MM.1S (cell line): ENCODE results near the gene PVRIG.
"Not testable (repeated sequence)": the region's sequence is repeated elsewhere in the genome, so short reads cannot be mapped to it uniquely, and the experiment has no call there.

Source experiments
- DNase-seq: peaks from one replicate; pipeline ENCODE4 v3.0.0-alpha.2; 2015
- H2AFZ ChIP-seq: fragments of 300-600 bp; sonication (generic); 2 replicates; pipeline ENCODE4 v1.6.0; 2016; ENCODE audit warnings: antibody characterized with exemption, low read length
- H3F3A ChIP-seq: fragments of 300-600 bp; sonication (generic); 2 replicates; pipeline ENCODE4 v1.6.1; 2016; ENCODE audit warnings: mild to moderate bottlenecking, antibody characterized with exemption, low read length, moderate library complexity, mixed read lengths; ENCODE audit not compliant: insufficient read depth
- H3K27ac ChIP-seq: fragments of 300-600 bp; sonication (generic); 2 replicates; pipeline ENCODE4 v1.5.1; 2016; ENCODE audit warnings: mild to moderate bottlenecking, low read length
- H3K27me3 ChIP-seq: fragments of 300-600 bp; sonication (generic); replicated peaks from 2 replicates; pipeline ENCODE4 v1.6.0; 2016; ENCODE audit warnings: low read length; ENCODE audit not compliant: insufficient read depth
- H3K36me3 ChIP-seq: fragments of 300-600 bp; sonication (generic); replicated peaks from 2 replicates; pipeline ENCODE4 v1.6.1; 2016; ENCODE audit warnings: mild to moderate bottlenecking, low read length, mixed read lengths; ENCODE audit not compliant: insufficient read depth
- H3K4me1 ChIP-seq: fragments of 300-600 bp; sonication (generic); 2 replicates; pipeline ENCODE4 v1.6.1; 2016; ENCODE audit warnings: low read length, mixed read lengths
- H3K4me2 ChIP-seq: fragments of 300-600 bp; sonication (generic); 2 replicates; pipeline ENCODE4 v1.6.0; 2016; ENCODE audit warnings: low read depth, low read length
- H3K4me3 ChIP-seq: fragments of 300-600 bp; sonication (generic); 2 replicates; pipeline ENCODE4 v1.5.1; 2016; ENCODE audit warnings: low read length, mixed read lengths
- H3K79me2 ChIP-seq: fragments of 300-600 bp; sonication (generic); 2 replicates; pipeline ENCODE4 v1.6.1; 2016; ENCODE audit warnings: mixed run types, low read length, mixed read lengths
- H3K9ac ChIP-seq: fragments of 300-600 bp; sonication (generic); 2 replicates; pipeline ENCODE4 v1.6.1; 2016; ENCODE audit warnings: low read length, mixed read lengths
- H3K9me2 ChIP-seq: fragments of 300-600 bp; sonication (generic); replicated peaks from 2 replicates; pipeline ENCODE4 v1.6.1; 2016; ENCODE audit warnings: mild to moderate bottlenecking, low read length, mixed read lengths; ENCODE audit not compliant: insufficient read depth
- H3K9me3 ChIP-seq: fragments of 300-600 bp; sonication (generic); replicated peaks from 2 replicates; pipeline ENCODE4 v1.6.1; 2016; ENCODE audit warnings: mild to moderate bottlenecking, low read length, mixed read lengths; ENCODE audit not compliant: insufficient read depth
- H4K20me1 ChIP-seq: fragments of 300-600 bp; sonication (generic); 2 replicates; pipeline ENCODE4 v1.6.1; 2016; ENCODE audit warnings: mild to moderate bottlenecking, low read length, moderate library complexity, mixed read lengths; ENCODE audit not compliant: insufficient read depth
- CTCF ChIP-seq: fragments of 300-600 bp; sonication (generic); IDR thresholded peaks from 2 replicates; pipeline ENCODE4 v1.5.1; 2016; ENCODE audit warnings: antibody characterized with exemption, low read length, mixed read lengths
- EZH2 ChIP-seq: fragments of 300-600 bp; sonication (generic); optimal IDR thresholded peaks from 2 replicates; pipeline ENCODE3; 2017; ENCODE audit warnings: low read depth, mild to moderate bottlenecking, antibody characterized with exemption, low read length, mixed read lengths
- EZH2phosphoT487 ChIP-seq: fragments of 300-600 bp; sonication (generic); IDR thresholded peaks from 2 replicates; pipeline ENCODE4 v1.6.1; 2018; ENCODE audit warnings: antibody characterized with exemption, low read length

The PVRIG gene

DNA sequence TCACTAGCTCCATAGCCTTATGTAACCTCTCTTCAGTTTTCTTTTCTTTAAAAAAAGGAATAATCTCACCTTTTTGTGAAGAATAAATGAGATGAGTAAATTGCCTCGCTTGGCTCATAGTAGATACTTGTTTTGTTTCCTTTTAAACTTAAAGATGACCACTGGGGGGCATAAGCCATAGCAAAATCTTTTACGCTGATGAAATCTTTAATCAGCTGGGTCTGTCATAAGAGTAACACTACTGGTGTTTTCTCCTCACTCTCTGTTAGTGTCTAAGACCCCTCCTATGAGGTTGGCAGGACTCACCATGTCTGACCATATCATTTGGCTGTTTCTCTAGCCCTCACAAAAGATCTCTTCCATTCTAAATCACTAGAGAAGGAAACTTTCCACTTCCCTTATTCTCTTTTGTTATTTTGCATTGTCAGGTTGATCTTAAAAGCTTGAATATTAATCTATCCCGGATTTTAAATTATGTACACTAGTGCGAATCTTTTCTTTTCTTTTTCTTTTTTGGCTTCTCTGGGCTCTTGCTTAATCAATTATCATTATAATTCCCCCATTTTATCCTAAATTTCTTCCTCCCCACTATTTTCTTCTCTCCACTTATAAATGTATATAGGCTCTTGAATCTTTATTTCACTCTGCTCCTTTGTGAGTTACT is 29.6 kb upstream of the PVRIG start:
- Histone ChIP-seq H3K36me3 (no peaks in the 10 kb centered on the region), H3K9me2 (no peaks in the 10 kb centered on the region), H3K9me3 (no peaks in the 10 kb centered on the region), H3K9ac (no peak overlapping the region), H3F3A (no peaks in the 10 kb centered on the region), H3K4me3 (no peak overlapping the region), H3K79me2 (no peaks in the 10 kb centered on the region), H3K27me3 (no peaks in the 10 kb centered on the region), H3K4me2 (no peak overlapping the region), H3K27ac (no peak overlapping the region), H4K20me1 (no peaks in the 10 kb centered on the region), H2AFZ (no peak overlapping the region), H3K4me1 (peaks cover 3% of the 10 kb centered on the region; the same call in 1 of the 2 replicates)
- no peak for TF ChIP-seq EZH2phosphoT487
- peak; percentile 49 for TF ChIP-seq CTCF
- DNase-seq = peak; percentile 66

GRCh38 chr7:100191775-100192174 is 28.0 kb upstream of the PVRIG start:
- H2AFZ ChIP-seq = no peak overlapping the region

GRCh38 chr7:100192281-100192862 is 27.4 kb upstream of the PVRIG start:
- not testable (repeated sequence) for H3K27ac ChIP-seq, H3K9me3 ChIP-seq, H3F3A ChIP-seq, H3K4me3 ChIP-seq, H2AFZ ChIP-seq, H3K9me2 ChIP-seq, H3K36me3 ChIP-seq, H3K4me1 ChIP-seq, H3K27me3 ChIP-seq, H4K20me1 ChIP-seq, H3K79me2 ChIP-seq, H3K9ac ChIP-seq, DNase-seq, H3K4me2 ChIP-seq

More at GRCh38 chr7:100191775-100192174, 28.0 kb upstream of the PVRIG start:
- no peaks in the 10 kb centered on the region for H3K36me3 ChIP-seq
- no peak for DNase-seq
- H3K9ac ChIP-seq = no peak overlapping the region
- H3K4me3 ChIP-seq = no peak overlapping the region
- H3K9me2 ChIP-seq = no peaks in the 10 kb centered on the region
- TF ChIP-seq EZH2phosphoT487 (no peak), EZH2 (no peak), CTCF (no peak)
- 0 out of 2 replicates have a peak, but pooled peaks cover 3% of the 10 kb centered on the region for H3F3A ChIP-seq
- H3K27me3 ChIP-seq = no peaks in the 10 kb centered on the region
- H3K79me2 ChIP-seq = no peaks in the 10 kb centered on the region
- H3K4me2 ChIP-seq = no peak overlapping the region
- peaks cover 3% of the 10 kb centered on the region; the same call in 1 of the 2 replicates for H3K4me1 ChIP-seq
- no peaks in the 10 kb centered on the region for H3K9me3 ChIP-seq
- H4K20me1 ChIP-seq = no peaks in the 10 kb centered on the region
- no peak overlapping the region for H3K27ac ChIP-seq

DNA sequence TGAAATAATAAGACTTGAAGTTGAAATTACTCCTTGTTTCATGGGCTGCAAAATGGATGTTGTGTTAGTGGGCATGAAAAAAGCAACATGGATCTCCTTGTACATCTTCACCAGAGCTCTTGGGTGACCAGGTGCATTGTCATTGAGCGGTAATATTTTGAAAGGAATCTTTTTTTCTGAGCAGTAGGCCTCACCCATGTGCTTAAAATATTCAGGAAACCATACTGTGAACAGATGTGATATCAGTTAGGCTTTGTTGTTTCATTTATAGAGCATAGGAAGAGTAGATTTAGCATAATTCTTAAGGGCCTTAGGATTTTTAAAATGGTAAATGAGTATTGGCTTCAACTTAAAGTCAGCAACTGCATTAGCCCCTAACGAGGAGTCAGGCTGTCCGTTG is 26.8 kb upstream of the PVRIG start:
- Histone ChIP-seq H3K4me1 (peaks cover 3% of the 10 kb centered on the region; the same call in 1 of the 2 replicates), H3K36me3 (no peaks in the 10 kb centered on the region), H3K27me3 (peaks cover 6% of the 10 kb centered on the region; the same call in 1 of the 2 replicates), H3K9me2 (no peaks in the 10 kb centered on the region), H3K79me2 (no peaks in the 10 kb centered on the region), H4K20me1 (no peaks in the 10 kb centered on the region), H3K27ac (no peak overlapping the region), H2AFZ (no peak overlapping the region), H3K9me3 (no peaks in the 10 kb centered on the region), H3K4me3 (no peak overlapping the region), H3K9ac (no peak overlapping the region), H3F3A (0 out of 2 replicates have a peak, but pooled peaks cover 3% of the 10 kb centered on the region), H3K4me2 (no peak overlapping the region)
- TF ChIP-seq CTCF (no peak), EZH2phosphoT487 (no peak), EZH2 (no peak)
- DNase-seq = no peak
